Stomach (tissue), 4 donors: ENCODE results near the gene ZNF827.

Experiments
- EP300 ChIP-seq: sonication (generic); formaldehyde crosslinking; IDR thresholded peaks from one replicate; pipeline ENCODE4 v1.6.1; 2017; ENCODE audit warnings: antibody characterized with exemption
- POLR2A ChIP-seq, 4 donors: fragments of 450-650 bp; IDR thresholded peaks; one replicate each; pipeline ENCODE4 v1.6.1; 2016; ENCODE audit warnings: antibody characterized with exemption in 4 of 4, control low read depth in 2 of 4, mild to moderate bottlenecking in 1 of 4, moderate library complexity in 1 of 4
- POLR2AphosphoS5 ChIP-seq, 3 donors: sonication (generic); formaldehyde crosslinking; IDR thresholded peaks; one replicate each; pipeline ENCODE4 v1.6.1; 2016; ENCODE audit warnings: antibody characterized with exemption in 3 of 3
- TF ChIP-seq, protein P1 (sequence below), 7 experiments: fragments of 450-650 bp in 4 of 7; fragments of 200-600 bp in 3 of 7; sonication (generic) in 3 of 7; IDR thresholded peaks; one replicate each; pipeline ENCODE4 v1.5.1; 2016 to 2019; ENCODE audit warnings: antibody characterized with exemption in 7 of 7, control low read depth in 2 of 7, mild to moderate bottlenecking in 1 of 7

- TF ChIP-seq, protein P1, sequence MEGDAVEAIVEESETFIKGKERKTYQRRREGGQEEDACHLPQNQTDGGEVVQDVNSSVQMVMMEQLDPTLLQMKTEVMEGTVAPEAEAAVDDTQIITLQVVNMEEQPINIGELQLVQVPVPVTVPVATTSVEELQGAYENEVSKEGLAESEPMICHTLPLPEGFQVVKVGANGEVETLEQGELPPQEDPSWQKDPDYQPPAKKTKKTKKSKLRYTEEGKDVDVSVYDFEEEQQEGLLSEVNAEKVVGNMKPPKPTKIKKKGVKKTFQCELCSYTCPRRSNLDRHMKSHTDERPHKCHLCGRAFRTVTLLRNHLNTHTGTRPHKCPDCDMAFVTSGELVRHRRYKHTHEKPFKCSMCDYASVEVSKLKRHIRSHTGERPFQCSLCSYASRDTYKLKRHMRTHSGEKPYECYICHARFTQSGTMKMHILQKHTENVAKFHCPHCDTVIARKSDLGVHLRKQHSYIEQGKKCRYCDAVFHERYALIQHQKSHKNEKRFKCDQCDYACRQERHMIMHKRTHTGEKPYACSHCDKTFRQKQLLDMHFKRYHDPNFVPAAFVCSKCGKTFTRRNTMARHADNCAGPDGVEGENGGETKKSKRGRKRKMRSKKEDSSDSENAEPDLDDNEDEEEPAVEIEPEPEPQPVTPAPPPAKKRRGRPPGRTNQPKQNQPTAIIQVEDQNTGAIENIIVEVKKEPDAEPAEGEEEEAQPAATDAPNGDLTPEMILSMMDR (IDR thresholded peaks at IDR 0.05), result no peak
- TF ChIP-seq POLR2AphosphoS5 (IDR thresholded peaks at IDR 0.05) (no peak), POLR2A (IDR thresholded peaks at IDR 0.05) (no peak), EP300 (no peak)
Measured at GRCh38 chr4:145979160-145979559, 40.5 kb upstream of the ZNF827 start.
